GM12873 (cell line): ENCODE data around the gene VMAC.

Source experiments
- TF ChIP-seq, protein P1 (sequence below): IDR thresholded peaks from 2 replicates; pipeline ENCODE4 v1.5.1; 2012; ENCODE audit warnings: low read depth, mild to moderate bottlenecking, moderate library complexity, low read length, control low read depth; ENCODE audit not compliant: insufficient read depth; ENCODE audit errors: missing control alignments

Gene VMAC

DNA sequence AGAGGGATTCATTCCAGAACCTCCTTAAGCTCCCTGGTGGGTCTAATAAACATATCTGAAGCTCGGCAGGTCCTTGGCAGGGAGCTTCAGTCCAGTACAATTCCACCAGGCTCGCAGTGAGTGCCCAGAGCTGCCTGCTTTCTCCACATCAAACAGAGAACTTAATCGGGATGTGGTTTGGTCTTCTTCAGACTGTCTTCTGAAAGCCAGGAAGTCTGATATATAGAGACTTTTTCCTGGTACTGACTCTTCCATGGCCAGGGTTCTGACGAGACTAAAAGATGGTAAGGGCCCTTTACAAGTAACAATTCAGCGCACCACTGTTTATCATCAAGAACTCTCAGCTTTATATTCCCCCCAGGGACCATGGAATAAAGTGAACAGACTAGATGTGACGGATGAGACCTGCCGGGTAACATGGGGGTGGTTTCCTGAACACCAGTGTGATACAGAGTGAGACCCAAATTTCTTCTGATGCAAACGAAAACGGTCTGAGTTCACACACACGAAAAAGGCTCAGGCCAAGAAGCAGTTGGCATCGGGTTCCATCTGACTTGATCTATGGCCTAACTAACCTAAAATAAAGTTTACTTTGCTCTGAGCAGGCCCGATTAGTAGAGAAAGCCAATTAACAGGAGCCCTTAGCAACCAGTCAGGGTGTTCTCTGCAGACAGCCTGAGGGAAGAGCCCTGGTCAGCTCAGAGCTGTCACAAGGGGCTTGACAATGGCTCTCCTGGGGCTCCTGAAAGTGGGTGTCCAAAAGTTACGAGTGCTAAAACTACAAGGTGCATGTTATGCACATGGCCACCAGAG lies 44.3 kb downstream of the VMAC start:
- TF ChIP-seq, protein P1, sequence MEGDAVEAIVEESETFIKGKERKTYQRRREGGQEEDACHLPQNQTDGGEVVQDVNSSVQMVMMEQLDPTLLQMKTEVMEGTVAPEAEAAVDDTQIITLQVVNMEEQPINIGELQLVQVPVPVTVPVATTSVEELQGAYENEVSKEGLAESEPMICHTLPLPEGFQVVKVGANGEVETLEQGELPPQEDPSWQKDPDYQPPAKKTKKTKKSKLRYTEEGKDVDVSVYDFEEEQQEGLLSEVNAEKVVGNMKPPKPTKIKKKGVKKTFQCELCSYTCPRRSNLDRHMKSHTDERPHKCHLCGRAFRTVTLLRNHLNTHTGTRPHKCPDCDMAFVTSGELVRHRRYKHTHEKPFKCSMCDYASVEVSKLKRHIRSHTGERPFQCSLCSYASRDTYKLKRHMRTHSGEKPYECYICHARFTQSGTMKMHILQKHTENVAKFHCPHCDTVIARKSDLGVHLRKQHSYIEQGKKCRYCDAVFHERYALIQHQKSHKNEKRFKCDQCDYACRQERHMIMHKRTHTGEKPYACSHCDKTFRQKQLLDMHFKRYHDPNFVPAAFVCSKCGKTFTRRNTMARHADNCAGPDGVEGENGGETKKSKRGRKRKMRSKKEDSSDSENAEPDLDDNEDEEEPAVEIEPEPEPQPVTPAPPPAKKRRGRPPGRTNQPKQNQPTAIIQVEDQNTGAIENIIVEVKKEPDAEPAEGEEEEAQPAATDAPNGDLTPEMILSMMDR: no peak

DNA sequence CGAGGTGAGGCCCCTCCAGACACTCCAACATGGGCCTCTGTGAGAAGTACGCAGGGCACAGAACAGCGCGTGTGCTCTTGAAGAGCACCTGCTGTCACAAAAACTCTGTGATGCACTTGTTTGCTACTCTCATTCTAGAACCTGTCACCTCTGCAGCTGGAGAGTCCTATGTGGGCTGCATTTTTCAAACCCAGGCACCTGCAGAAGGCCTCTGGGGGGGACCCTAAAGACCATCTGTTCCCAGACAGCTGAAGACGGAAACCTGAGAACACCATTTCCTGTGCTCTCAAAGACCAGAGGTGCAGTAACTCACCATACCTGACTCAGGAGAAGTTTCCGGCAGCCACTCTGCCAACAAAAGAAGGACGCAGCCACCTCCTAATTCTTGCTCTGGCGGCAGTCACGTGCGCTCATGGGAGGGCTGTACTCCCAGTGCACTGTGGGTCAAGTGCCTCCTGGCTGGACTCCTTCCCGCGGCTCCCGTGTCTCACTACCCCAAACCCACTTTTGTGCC lies 45.2 kb downstream of the VMAC start:
- TF ChIP-seq, protein P1: no peak

DNA sequence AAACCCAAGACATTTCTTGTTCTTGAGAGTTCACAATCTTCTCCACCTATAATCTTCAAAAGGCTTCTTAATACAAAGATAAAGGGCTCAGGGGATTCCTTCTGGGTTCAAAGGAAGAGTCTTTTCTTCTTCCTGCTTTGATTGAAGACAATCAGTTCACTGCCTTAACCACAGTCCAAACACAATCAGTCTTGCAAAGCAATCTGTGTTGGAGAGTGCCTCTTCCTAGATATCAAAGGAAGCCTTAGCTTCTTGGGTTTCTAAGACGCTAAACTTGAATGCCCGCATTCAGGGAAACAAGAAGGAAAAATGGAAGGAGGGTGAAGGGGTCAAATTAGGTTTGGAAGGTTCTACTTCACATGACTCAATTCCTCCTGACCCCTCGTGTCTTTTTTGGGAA lies 46.1 kb downstream of the VMAC start:
- TF ChIP-seq, protein P1: no peak

DNA sequence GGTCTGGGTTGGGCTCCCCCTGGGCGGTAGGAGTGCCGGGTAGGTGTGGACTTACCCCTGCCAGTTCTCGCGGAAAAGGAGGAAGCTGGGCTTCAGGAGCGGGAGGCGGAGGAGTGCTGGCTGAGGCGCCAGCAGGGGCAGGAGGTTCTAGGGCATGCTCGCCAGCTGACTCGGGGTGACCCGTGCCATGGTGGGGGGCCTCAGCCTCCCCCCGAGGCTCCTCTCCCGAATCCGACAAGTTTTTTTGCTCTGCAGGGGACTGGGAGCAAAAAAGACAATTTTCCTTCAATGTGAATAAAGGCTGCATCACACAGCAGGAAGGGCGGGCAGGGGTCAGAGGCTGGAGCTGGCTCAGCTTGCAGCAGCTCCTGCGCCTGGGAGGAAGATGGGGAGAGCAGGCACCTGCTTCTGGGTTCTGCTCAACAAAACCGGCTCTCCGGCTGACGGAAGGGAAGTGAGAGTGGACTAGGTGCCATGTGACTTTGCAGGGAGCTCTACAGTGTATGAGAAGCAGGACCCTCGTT lies 46.7 kb downstream of the VMAC start:
- TF ChIP-seq, protein P1: no peak

DNA sequence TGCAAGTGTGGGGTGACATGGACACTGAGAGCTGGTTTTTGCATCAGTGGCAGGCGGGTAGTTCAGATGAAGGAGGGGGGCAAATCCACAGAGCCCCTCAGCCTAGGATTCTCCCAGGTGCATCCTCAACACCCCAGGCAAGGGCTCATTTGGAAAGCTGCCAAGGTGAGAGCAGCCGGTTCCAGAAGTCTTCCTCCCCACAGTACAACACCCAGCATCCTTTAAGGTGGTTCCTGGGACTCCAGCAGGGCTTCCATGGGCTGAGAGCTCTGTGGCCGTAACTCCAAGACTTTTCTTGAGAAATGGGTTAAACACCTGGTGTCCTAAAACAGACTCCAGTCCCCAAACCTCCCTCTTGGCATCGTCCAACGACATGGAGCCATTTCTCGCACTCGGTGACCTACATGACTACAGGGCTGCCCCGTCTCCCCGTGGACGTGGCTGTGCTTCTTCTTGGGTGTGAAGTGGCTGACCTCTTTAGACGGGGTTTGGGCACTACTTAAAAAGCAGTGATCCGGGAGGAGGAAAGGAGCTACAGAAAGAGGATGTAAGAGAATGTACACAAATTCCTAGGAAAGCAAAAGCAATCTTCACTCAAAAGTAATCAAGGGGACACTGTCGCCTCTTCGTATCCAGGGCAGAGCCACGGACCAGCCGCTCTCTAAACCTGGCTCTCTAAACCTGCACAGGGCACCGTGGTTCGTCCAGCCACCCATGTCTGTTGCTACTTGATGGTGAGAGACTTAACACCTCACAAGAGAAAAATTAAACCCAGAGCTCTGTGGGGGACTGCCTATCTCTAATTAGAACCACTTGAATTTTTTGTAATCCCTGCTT lies 47.7 kb downstream of the VMAC start:
- TF ChIP-seq, protein P1: no peak

DNA sequence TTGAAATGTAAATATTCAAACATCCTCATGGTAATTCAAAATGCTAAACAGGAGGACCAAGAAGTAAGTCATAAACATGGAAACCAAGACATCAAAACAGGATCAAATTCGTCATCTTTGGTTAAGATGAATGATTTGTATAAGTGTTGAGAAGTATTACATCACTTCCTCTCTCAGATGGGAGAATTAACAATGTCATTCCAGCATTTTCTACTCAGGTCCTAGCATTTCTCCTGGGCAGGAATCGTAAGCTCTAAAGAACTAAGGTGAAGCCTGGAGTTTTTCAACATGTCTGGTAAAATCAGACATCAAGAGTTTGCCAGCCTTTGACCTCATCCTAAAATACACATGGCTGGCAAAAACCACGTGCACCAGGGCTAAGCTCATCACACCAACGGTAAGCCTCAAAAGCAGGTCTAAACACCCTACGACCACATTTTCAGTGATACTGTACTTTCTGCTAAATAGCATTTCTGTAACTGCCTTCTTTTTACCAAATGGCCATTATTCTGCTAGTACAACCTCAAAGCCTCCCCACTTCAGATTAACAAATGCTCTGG lies 48.4 kb downstream of the VMAC start:
- TF ChIP-seq, protein P1: no peak
